ENCODE results near the gene OTUB2. TPM values are rescaled to one million over a fixed set of nuclear protein-coding genes. Genes with fewer than 3 reads are reported as not detected.

The OTUB2 gene
- total RNA-seq, 2 experiments from 2014 or later: 0.25 to 0.29 TPM

DNA sequence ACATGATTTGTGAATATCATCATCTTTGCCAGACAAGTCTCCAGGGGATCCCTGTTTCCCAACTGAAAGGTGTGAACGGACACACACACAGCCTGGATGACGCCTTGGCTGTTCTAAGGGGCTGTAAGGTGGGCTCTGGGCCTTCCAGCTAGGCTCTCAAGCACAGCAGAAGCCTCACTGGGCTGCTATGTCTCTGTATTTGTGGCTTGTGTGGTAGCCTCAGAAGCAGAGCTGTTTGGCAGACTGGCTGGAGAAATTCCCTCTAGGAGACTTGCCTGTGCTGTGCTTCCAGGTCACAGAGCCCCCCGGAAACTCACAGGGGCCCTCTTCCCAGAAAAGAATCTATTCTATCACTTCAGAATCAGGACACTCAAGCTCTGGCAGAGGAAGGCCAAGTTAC is 21.4 kb downstream of the OTUB2 start:
- Mint-ChIP-seq H3K36me3 (ENCODE audit: low read depth) (peaks cover 49% of the 10 kb centered on the region), H3K4me3 (no peak overlapping the region), H3K27me3 (no peaks in the 10 kb centered on the region), H3K4me1 (ENCODE audit: low read depth) (peaks cover 4% of the 10 kb centered on the region), H3K27ac (no peak overlapping the region), H3K9me3 (no peaks in the 10 kb centered on the region)
- ChIA-PET POLR2A (interaction anchor here (2.4 kb wide), 1 partner anchor 34 kb away, joined by 9 read pairs; the partner anchor contains the start of genes DDX24 and IFI27L1), CTCF (interaction anchor here (0.6 to 5.0 kb wide), 5 partner anchors 12 to 1114 kb away, joined by 3 to 22 read pairs (median 3); no protein-coding TSS in a partner anchor)
- ATAC-seq (no peak), DNase-seq (no peak)
- intact Hi-C loops (cut with micrococcal nuclease): no loop called here
- TF ChIP-seq, protein P1, sequence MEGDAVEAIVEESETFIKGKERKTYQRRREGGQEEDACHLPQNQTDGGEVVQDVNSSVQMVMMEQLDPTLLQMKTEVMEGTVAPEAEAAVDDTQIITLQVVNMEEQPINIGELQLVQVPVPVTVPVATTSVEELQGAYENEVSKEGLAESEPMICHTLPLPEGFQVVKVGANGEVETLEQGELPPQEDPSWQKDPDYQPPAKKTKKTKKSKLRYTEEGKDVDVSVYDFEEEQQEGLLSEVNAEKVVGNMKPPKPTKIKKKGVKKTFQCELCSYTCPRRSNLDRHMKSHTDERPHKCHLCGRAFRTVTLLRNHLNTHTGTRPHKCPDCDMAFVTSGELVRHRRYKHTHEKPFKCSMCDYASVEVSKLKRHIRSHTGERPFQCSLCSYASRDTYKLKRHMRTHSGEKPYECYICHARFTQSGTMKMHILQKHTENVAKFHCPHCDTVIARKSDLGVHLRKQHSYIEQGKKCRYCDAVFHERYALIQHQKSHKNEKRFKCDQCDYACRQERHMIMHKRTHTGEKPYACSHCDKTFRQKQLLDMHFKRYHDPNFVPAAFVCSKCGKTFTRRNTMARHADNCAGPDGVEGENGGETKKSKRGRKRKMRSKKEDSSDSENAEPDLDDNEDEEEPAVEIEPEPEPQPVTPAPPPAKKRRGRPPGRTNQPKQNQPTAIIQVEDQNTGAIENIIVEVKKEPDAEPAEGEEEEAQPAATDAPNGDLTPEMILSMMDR (IDR thresholded peaks at IDR 0.05): no peak

DNA sequence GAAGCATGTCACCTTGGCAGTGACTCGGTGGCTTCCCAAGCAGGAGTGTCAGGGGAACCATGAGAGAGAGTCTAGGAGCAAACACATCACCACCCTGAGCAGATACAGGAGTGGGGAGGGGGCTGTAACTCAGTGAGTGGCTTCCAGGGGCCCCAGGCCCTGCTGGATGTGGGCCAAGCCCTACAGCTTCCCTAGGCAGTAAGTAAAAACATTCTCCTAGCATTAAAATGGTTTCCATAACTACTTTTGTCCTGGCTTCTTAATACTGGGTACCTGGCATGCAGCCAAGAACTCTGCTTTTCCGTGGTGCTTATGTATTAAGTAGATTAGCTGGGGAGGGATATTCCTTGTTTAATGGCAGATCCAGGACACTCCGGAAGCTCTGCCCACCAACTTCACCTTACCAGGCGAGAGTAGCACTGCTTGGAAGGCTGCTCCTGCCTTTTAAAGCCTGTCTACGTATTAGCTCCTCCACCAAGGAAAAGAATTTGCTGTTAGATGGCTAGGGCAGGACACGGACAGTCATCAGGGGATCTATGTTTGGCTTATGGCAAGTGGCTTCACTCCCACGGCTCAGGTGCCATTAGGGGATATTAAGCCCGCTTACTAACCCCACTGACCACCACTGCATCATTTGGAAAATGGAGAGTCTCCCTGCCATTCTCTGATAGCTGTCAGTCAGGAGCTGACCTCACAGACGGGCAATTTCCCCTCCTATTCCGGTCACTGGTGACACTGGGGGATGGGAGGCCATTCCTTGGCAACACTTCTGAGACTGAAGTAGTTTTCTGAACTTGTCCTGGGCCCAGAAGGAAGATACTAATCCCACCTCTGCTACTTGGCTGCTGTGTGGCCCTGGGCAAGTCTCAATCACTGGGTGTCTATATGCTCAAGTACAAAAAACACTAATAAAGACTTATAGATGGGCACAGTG is 22.8 kb downstream of the OTUB2 start:
- peaks cover 57% of the 10 kb centered on the region for H3K36me3 Mint-ChIP-seq (ENCODE audit: low read depth)
- DNase-seq (no peak), ATAC-seq (no peak)
- peaks cover 5% of the 10 kb centered on the region for H3K4me1 Mint-ChIP-seq (ENCODE audit: low read depth)
- CTCF ChIA-PET: interaction anchor here (1.0 to 5.0 kb wide), 3 partner anchors 13 to 132 kb away, joined by 3 to 22 read pairs (median 9); no protein-coding TSS in a partner anchor
- POLR2A ChIA-PET: interaction anchor here (0.7 to 2.6 kb wide), 2 partner anchors 10 to 57 kb away, joined by 3 to 7 read pairs; no protein-coding TSS in a partner anchor
- no peaks in the 10 kb centered on the region for H3K27me3 Mint-ChIP-seq
- H3K9me3 Mint-ChIP-seq: no peaks in the 10 kb centered on the region
- no peak overlapping the region for H3K4me3 Mint-ChIP-seq
- TF ChIP-seq, protein P1 (IDR thresholded peaks at IDR 0.05): no peak
- H3K27ac Mint-ChIP-seq: no peak overlapping the region
- intact Hi-C loops (cut with micrococcal nuclease): no loop called here

GRCh38 chr14:94049625-94050023 is 23.5 kb downstream of the OTUB2 start:
- no peaks in the 10 kb centered on the region for H3K9me3 Mint-ChIP-seq
- peaks cover 64% of the 10 kb centered on the region for H3K36me3 Mint-ChIP-seq (ENCODE audit: low read depth)
- no peak overlapping the region for H3K27ac Mint-ChIP-seq
- H3K4me1 Mint-ChIP-seq (ENCODE audit: low read depth): peaks cover 5% of the 10 kb centered on the region
- H3K27me3 Mint-ChIP-seq: no peaks in the 10 kb centered on the region
- CTCF ChIA-PET: interaction anchor here (5.0 kb wide), 1 partner anchor 14 kb away, joined by 22 read pairs; no protein-coding TSS in a partner anchor
- no peak overlapping the region for H3K4me3 Mint-ChIP-seq
- intact Hi-C loops (cut with micrococcal nuclease): no loop called here
- TF ChIP-seq, protein P1 (IDR thresholded peaks at IDR 0.05): no peak
- POLR2A ChIA-PET: interaction anchor here (2.6 kb wide), 1 partner anchor 9 kb away, joined by 7 read pairs; no protein-coding TSS in a partner anchor
- no peak for DNase-seq
- ATAC-seq: no peak

DNA sequence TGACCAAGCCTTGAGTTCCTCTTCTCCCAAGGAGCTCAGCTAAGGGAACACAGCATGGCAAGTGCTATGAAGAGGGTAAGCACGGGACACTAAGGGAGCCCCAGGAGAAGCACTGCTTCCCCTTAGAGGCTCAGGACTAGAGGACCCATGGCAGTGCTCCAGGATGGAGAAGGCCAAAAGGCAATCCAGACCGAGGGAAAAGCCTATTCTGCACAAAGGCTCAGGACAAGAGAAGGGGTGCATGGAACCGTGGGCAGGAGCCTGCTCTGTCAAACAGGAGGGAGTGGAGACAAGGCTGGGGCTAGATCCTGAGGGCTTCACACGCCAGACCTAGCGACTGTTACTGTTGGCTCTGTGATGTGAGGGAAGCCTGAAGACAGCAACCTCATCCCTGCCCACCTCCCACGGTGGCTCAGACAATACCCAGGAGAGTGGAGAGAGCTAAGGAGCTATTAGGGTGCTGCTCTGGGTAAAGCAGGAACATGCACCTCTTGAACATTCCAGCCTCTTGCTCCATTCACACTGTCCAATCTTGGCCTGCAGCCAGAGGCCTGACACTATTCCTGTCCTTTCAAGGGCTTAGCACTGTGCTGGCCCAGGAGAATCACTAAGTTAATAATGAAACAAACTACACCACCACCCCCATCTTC is 24.2 kb downstream of the OTUB2 start:
- H3K4me1 Mint-ChIP-seq (ENCODE audit: low read depth): peaks cover 7% of the 10 kb centered on the region

More for the DNA sequence above, 24.2 kb downstream of the OTUB2 start:
- H3K9me3 Mint-ChIP-seq: no peaks in the 10 kb centered on the region
- no peaks in the 10 kb centered on the region for H3K27me3 Mint-ChIP-seq
- TF ChIP-seq, protein P1 (IDR thresholded peaks at IDR 0.05): no peak
- no peak overlapping the region for H3K4me3 Mint-ChIP-seq
- ATAC-seq (no peak), DNase-seq (no peak)
- intact Hi-C loops (cut with micrococcal nuclease): no loop called here
- no peak overlapping the region for H3K27ac Mint-ChIP-seq
- ChIA-PET CTCF (interaction anchor here (0.8 to 5.0 kb wide), 4 partner anchors 15 to 131 kb away, joined by 3 to 22 read pairs (median 4); no protein-coding TSS in a partner anchor), POLR2A (interaction anchor here (0.5 to 2.6 kb wide), 2 partner anchors 9 to 212 kb away, joined by 3 to 7 read pairs; no protein-coding TSS in a partner anchor)
- H3K36me3 Mint-ChIP-seq (ENCODE audit: low read depth): peaks cover 67% of the 10 kb centered on the region
